IPS-15b (cell line): ENCODE results near the gene ACTRT2.

Source experiments
- H3K27me3 ChIP-seq: one replicate; pipeline ENCODE4 v1.6.1; 2013; ENCODE audit warnings: low read length; ENCODE audit not compliant: control insufficient read depth, insufficient read depth
- H3K36me3 ChIP-seq: one replicate; pipeline ENCODE4 v1.6.1; 2013; ENCODE audit warnings: low read length; ENCODE audit not compliant: control insufficient read depth, insufficient read depth
- H3K4me1 ChIP-seq: one replicate; pipeline ENCODE4 v1.6.1; 2013; ENCODE audit warnings: mild to moderate bottlenecking, low read length; ENCODE audit not compliant: control insufficient read depth, insufficient read depth
- H3K4me3 ChIP-seq: one replicate; pipeline ENCODE4 v1.5.1; 2013; ENCODE audit warnings: low read depth, low read length
- H3K9ac ChIP-seq: one replicate; pipeline ENCODE4 v1.6.1; 2013; ENCODE audit warnings: low read depth, mild to moderate bottlenecking, low read length
- H3K9me3 ChIP-seq: one replicate; pipeline ENCODE4 v1.6.1; 2013; ENCODE audit warnings: mild to moderate bottlenecking, low read length; ENCODE audit not compliant: control insufficient read depth, insufficient read depth

The ACTRT2 gene

DNA sequence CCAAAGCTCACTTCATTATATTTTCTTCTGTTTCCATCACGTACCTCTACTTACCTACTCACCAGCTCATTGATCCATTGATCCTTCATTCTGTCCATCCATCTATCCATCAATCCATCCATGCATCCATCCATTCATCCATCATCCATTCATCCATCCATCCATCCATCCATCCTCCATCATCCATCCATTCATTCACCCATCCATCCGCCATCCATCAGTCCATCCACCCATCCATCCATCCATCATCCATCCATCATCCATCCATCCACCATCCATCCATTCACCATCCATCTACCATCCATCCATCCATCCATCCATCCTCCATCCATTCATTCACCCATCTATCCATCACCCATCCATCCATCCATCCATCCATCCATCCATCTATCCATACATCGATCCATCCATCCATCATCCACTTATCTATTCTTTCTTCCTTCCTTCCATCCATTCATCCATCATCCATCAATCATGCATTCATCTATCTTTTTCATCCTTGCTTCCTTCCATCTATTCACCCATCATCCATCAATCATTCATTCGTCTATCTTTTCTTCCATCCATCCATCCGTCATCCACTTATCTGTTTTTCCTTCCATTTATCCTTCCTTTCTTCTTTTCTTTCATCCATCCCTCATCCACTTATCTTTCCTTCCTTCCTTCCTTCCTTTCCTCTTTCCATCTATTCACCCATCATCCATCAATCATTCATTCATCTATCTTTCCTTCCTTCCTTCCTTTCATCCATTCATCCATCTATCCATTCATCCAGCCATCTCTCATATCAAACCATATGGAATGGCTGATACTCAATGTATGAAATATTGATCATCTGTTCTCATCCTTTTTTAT lies 35.3 kb upstream of the ACTRT2 start:
- H3K9ac ChIP-seq, result no peak overlapping the region
- no peaks in the 10 kb centered on the region for H3K9me3 ChIP-seq
- H3K27me3 ChIP-seq, result no peaks in the 10 kb centered on the region

DNA sequence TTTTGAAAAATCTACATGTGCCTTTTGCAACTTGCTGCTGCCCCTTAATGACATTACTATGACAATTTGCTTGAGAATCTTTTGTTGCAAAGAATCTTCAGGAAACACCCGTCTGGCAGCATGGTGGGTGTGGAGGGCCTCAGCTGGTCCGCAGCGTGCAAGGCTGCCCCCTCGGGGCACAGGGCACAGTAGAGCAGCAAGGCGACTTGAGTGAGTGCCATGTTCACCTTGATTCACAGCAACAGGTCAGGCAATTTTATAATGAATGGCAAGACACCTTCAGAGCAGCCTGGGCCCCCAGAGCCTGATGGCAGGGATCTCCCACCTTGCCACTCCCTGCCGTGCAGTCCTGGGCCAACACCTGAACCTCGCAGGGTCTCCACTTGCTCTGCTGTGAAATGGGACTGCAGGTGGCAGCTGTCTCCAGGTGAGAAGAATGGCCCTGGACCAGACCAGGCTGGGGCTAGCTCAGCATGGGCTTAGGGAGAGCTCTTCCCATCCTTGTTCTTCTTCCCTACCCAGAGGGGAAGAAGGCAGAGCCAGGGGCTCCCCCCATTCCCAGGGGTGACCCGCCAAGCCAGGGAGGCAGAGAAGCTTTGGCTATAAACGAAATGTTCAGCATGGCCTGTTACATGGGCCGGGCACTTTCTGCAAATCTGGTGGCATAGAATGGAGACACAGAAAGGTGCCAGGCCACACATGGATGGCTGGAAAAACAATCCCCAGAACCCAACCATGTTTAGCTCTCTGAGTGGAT lies 34.5 kb upstream of the ACTRT2 start:
- no peaks in the 10 kb centered on the region for H3K27me3 ChIP-seq
- H3K36me3 ChIP-seq, result no peaks in the 10 kb centered on the region
- H3K4me3 ChIP-seq, result no peak overlapping the region
- H3K9me3 ChIP-seq, result peaks cover under 1% of the 10 kb centered on the region
- H3K9ac ChIP-seq, result no peak overlapping the region
- no peaks in the 10 kb centered on the region for H3K4me1 ChIP-seq

More for the DNA sequence above, 35.3 kb upstream of the ACTRT2 start:
- Histone ChIP-seq H3K4me1 (no peaks in the 10 kb centered on the region), H3K4me3 (no peak overlapping the region), H3K36me3 (no peaks in the 10 kb centered on the region)

GRCh38 chr1:2987773-2988172 lies 33.5 kb upstream of the ACTRT2 start:
- Histone ChIP-seq H3K9me3 (peaks cover 8% of the 10 kb centered on the region), H3K4me1 (no peaks in the 10 kb centered on the region), H3K9ac (no peak overlapping the region), H3K27me3 (no peaks in the 10 kb centered on the region), H3K36me3 (no peaks in the 10 kb centered on the region), H3K4me3 (no peak overlapping the region)

GRCh38 chr1:2988256-2988655 lies 33.0 kb upstream of the ACTRT2 start:
- H3K9me3 ChIP-seq, result peaks cover 8% of the 10 kb centered on the region
- H3K4me3 ChIP-seq, result no peak overlapping the region
- H3K27me3 ChIP-seq, result no peaks in the 10 kb centered on the region
- H3K36me3 ChIP-seq, result no peaks in the 10 kb centered on the region
- H3K9ac ChIP-seq, result no peak overlapping the region
- no peaks in the 10 kb centered on the region for H3K4me1 ChIP-seq

- H3K4me3 ChIP-seq, result no peak overlapping the region
- no peak overlapping the region for H3K9ac ChIP-seq
- peaks cover 15% of the 10 kb centered on the region for H3K9me3 ChIP-seq
- H3K4me1 ChIP-seq, result no peaks in the 10 kb centered on the region
- H3K27me3 ChIP-seq, result no peaks in the 10 kb centered on the region
- no peaks in the 10 kb centered on the region for H3K36me3 ChIP-seq
These were observed 32.1 kb upstream of the ACTRT2 start for GRCh38 chr1:2989185-2989584.

GRCh38 chr1:2989976-2990375 lies 31.3 kb upstream of the ACTRT2 start:
- H3K9me3 ChIP-seq, result peaks cover 18% of the 10 kb centered on the region

DNA sequence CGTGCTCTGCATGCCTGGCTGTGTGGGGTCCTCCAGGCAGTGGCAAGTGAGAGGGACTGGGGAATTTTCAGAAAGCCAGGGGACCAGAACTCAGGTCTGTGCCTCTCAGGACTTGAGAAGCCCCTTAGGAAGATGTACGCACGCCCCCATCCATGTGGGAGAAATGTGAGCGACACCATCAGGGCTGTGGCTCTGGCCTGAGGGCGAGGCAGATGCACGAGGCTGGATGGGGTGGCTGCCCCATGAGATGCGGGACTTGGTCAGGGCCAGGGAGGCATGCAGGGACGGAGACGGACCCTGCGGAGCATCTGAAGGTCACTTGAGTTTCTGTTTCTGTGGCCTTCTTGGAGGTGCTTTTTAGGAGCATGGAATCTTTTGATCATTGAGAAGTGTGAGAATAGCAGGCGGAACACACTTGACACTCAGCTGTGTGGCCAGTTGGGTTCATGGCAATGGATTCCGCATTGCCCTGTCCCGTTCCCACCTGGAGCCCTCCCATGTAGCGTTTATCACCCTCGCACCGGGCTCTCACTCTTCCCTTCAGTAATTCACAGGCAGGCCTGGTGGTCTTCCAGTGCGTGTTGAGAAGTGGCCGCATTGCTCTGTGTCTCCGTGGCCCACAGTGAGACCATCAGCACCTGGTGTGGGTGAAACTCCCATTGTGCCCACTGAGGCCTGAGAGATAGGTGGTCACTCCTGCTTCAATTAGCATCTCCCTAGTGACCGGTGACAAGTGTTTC lies 30.7 kb upstream of the ACTRT2 start:
- no peaks in the 10 kb centered on the region for H3K27me3 ChIP-seq
- no peak overlapping the region for H3K4me3 ChIP-seq
- no peaks in the 10 kb centered on the region for H3K4me1 ChIP-seq
- no peaks in the 10 kb centered on the region for H3K36me3 ChIP-seq
- peaks cover 18% of the 10 kb centered on the region for H3K9me3 ChIP-seq
- no peak overlapping the region for H3K9ac ChIP-seq

More at GRCh38 chr1:2989976-2990375, 31.3 kb upstream of the ACTRT2 start:
- Histone ChIP-seq H3K9ac (no peak overlapping the region), H3K4me3 (no peak overlapping the region), H3K27me3 (no peaks in the 10 kb centered on the region), H3K36me3 (no peaks in the 10 kb centered on the region), H3K4me1 (no peaks in the 10 kb centered on the region)

DNA sequence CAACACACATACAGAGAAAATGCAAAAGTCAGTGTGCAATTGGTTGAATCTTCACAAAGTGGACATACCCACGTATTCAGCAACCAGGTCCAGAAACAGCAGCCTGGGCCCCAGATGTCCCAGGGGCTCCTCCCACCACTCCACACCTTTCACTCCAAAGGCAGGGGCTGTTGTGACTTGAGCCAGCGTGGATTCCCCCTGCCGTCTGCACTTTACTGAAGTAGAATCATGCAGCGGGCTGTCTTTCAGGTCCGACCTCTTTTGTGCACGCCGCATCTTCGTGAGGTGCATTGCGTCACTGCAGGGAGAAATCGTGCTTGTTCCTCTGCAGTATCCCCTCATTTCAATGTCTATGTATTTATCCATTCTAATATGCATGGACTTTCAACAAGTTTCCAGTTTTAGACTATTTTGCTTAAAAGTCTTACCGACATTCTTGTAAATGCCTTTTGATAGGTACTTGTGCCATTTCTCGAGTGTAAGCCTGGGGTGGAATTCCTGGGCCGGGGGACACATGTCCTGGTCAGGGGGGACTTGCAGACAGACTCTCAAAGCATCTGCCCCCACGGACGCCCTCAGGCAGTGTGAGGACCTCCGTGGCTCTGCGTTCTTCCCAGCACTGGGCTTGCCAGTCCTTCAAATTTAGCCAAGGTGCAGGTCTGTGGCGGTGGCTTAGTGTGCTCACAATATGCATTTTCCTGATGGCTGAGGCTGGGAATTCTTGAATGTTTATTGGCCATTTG lies 29.3 kb upstream of the ACTRT2 start:
- Histone ChIP-seq H3K4me3 (no peak overlapping the region), H3K9me3 (peaks cover 18% of the 10 kb centered on the region), H3K27me3 (no peaks in the 10 kb centered on the region)

DNA sequence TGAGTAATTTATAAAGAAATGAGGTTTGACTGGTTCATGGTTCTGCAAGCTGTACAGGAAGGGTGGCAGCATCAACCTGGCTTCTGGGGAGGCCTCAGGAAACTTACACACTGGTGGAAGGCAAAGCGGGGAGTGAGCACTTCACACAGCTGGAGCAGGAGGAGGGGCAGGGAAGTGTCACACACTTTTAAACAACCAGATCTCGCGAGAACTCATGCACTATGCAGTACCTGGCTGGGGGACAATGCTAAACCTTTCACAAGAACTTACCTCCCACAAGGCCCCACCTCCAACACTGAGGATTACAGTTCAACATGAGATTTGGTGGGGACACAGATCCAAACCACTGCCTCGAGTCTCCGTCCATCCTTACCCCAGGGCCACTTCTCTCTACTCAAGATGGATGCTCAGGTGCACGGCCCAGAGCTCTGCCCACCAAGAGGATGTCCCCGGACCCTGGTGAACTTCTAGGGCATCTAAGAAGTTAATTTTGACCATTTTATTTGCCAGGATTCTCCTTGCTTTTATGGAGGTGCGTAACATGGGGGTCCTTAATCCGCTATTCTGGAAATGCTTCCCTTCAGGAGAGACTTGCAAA lies 22.7 kb upstream of the ACTRT2 start:
- Histone ChIP-seq H3K9ac (no peak overlapping the region), H3K36me3 (no peaks in the 10 kb centered on the region), H3K4me3 (no peak overlapping the region), H3K9me3 (peaks cover 15% of the 10 kb centered on the region), H3K4me1 (no peaks in the 10 kb centered on the region), H3K27me3 (no peaks in the 10 kb centered on the region)

More for the DNA sequence above, 29.3 kb upstream of the ACTRT2 start:
- Histone ChIP-seq H3K9ac (no peak overlapping the region), H3K4me1 (no peaks in the 10 kb centered on the region), H3K36me3 (no peaks in the 10 kb centered on the region)

DNA sequence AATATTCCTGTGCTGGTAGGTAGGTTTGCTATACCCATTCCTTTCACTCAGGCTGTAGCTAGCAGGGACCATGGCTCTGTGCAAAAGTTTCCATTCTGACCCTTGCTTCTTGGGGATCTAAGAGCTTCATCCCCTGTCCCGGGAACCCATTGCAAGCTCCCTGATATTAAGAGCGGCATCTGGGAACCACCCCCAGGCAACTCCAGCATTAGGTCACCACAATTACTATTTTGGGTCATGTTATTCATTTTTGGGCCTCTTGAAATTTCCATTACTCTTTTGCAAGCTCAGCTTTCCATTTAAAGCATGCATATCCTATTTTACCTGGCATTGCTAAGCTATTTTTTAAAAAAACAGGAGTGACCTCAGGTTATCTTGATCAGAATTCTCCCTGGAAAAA lies 22.1 kb upstream of the ACTRT2 start:
- no peaks in the 10 kb centered on the region for H3K27me3 ChIP-seq
- H3K36me3 ChIP-seq, result no peaks in the 10 kb centered on the region
- H3K4me1 ChIP-seq, result no peaks in the 10 kb centered on the region
- no peak overlapping the region for H3K4me3 ChIP-seq
- peaks cover 9% of the 10 kb centered on the region for H3K9me3 ChIP-seq
- H3K9ac ChIP-seq, result no peak overlapping the region

GRCh38 chr1:2999571-2999970 lies 21.7 kb upstream of the ACTRT2 start:
- Histone ChIP-seq H3K9ac (no peak overlapping the region), H3K9me3 (peaks cover 7% of the 10 kb centered on the region), H3K27me3 (no peaks in the 10 kb centered on the region)

More at GRCh38 chr1:2999571-2999970, 21.7 kb upstream of the ACTRT2 start:
- H3K4me3 ChIP-seq, result no peak overlapping the region
- no peaks in the 10 kb centered on the region for H3K36me3 ChIP-seq
- H3K4me1 ChIP-seq, result no peaks in the 10 kb centered on the region
